Measurements from ENCODE around the gene MAST3.

DNA sequence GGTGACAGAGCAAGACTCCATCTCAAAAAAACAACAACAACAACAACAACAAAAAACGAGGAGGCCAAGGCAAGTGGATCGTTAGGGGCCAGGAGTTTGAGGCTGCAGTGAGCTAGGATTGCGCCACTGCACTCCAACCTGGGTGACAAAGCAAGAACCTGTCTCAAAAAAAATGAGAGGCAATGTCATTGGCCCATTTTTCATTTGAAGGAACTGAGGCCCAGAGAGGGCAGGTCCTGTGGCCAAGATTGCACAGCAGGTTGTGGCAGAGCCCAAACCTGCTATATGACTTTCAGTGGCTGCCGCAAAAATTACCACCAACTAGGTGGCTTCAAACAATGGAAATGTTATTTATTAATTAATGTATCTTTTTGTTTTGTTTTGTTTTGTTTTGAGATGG lies 60.9 kb downstream of the MAST3 start:
- TF ChIP-seq, protein P1, sequence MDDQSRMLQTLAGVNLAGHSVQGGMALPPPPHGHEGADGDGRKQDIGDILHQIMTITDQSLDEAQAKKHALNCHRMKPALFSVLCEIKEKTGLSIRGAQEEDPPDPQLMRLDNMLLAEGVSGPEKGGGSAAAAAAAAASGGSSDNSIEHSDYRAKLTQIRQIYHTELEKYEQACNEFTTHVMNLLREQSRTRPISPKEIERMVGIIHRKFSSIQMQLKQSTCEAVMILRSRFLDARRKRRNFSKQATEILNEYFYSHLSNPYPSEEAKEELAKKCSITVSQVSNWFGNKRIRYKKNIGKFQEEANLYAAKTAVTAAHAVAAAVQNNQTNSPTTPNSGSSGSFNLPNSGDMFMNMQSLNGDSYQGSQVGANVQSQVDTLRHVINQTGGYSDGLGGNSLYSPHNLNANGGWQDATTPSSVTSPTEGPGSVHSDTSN (CRISPR knock-in tag; IDR thresholded peaks at IDR 0.05) = no peak
- no peak for TF ChIP-seq KLF10 (tag by site-specific recombination; IDR thresholded peaks at IDR 0.05)

All from HEK293 (cell line).